Stimulated activated CD8-positive, alpha-beta memory T cell treated with anti-CD3 and anti-CD28 coated beads, Interleukin-4, amount 100 ng/mL, for 24 hours (primary cell): Measurements from ENCODE around the gene LENG1.

Source experiments
- DNase-seq: peaks from one replicate; pipeline ENCODE4 v3.0.0-alpha.2; 2020; ENCODE audit warnings: low read depth

Gene LENG1

DNA sequence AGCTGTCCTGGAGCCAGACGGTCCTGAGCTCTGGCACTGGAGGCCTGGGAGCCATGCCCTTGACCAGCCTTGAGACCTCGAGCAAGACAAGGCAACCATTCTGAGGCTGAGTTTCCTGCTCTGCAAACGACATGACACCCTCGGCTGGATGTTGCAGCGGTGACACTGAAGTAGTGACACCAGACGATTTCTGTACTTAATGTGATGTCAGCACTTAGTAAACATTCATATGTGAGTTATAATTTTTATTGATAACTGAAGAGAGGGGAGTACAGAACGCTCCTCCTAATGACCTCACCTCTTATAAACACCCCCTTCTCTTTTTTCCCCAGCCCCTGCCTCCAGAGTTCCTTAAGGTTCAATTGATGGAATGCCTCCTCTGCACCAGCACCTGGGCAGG is 51.0 kb downstream of the LENG1 start:
- DNase-seq = no peak

DNA sequence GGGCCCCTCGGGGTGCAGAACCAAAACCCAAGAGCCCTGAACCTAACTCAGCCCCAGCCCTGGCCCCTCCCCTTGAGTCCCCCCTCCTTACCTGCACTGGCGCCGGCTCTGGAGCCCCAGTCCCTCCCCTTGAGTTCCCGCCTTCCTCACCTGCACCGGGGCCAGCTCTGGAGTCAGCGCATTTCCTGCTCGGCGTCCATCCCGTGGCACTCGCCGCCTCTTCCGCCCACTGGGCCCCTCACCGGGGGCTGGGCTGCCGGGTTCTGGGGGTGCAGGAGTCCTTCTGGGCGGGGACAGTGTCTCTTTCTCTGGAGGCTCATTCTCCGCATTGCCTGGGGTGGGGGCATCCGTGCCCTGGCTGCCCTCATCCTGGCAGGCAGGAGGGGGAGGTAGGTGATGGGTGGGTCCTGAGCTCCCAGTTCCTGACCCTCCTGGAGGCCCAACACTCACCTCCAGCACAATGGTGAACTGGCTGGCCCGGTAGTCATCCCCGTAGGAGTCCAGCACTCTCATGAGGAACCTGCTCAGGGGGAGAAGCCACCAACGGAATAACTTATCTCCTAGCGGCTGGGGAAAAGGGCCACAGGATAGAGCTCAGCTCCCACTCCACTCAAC is 51.5 kb downstream of the LENG1 start:
- DNase-seq = no peak

DNA sequence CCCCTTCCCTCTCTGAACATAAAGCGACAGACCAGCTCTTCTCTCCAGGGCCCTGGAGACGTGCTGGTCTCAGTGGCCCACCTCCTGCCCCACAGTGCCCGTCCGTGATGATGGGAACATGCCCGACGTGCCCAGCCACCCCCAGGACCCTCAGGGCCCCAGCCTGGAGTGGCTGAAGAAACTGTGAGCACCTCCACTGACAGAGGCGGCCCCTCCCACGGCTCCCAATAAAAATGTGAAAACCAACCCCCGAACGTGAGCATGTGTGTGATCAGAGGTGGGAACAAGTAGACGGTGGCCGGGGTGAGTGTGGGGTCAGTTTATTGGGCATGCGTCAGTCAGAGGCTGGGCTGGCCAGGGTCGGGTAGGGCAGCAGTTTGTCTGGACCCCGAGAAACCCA is 52.8 kb downstream of the LENG1 start:
- DNase-seq = no peak

GRCh38 chr19:54105796-54106195 is 53.7 kb downstream of the LENG1 start:
- DNase-seq = no peak
